GM21447 (cell line): ENCODE results near the gene C17orf75.
A peak's percentile ranks its signal among the peaks of the same experiment; 100 is the strongest.
"Not testable (repeated sequence)": the region's sequence is repeated elsewhere in the genome, so short reads cannot be mapped to it uniquely, and the experiment has no call there.

Experiments used
- ATAC-seq: cut with Tn5 transposase; IDR thresholded peaks from one replicate; pipeline ENCODE4 v1.9.1; 2021; ENCODE audit not compliant: unreplicated experiment

The C17orf75 gene, protein sequence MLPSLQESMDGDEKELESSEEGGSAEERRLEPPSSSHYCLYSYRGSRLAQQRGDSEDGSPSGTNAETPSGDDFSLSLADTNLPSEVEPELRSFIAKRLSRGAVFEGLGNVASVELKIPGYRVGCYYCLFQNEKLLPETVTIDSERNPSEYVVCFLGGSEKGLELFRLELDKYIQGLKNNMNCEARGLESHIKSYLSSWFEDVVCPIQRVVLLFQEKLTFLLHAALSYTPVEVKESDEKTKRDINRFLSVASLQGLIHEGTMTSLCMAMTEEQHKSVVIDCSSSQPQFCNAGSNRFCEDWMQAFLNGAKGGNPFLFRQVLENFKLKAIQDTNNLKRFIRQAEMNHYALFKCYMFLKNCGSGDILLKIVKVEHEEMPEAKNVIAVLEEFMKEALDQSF

DNA sequence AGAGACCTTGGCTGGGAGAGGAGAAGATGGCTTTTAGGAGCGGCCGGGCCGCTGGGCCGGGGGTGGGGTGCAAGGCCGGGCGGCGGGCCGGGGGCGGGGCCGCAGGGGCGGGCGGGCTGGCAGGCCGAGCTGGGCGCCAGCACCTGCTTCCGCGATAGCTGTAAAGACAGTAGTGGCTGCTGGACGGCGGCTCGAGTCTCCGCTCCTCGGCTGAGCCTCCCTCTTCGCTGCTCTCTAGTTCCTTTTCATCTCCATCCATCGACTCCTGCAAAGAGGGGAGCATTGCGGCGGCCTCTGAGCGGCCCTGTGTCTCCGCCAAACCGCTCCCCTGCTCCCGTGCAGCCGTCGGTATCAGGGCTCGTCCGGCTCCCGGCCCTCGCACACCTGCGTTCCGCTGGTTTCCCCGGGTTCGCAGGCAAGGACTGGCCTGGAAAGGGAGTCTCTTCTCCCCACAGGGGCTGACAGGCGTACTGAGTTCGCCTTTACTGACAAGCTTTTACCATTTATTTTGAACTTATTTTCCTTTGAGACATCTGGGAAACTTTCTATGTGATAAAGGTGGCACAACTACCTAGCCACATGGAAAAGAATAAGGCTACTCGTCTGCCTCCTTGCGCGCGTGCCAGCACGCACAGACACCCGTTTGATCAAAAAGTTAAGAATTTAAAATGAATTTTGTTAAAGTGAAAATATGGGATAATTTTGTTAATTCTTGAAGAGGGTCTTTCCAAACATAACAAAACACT is at the start of gene C17orf75:
C17orf75 (minus strand) TSS at position 317 of the 746 bp plus-strand sequence; CDS start at position 283, 34 bp downstream.
- ATAC-seq: peak; percentile 82

DNA sequence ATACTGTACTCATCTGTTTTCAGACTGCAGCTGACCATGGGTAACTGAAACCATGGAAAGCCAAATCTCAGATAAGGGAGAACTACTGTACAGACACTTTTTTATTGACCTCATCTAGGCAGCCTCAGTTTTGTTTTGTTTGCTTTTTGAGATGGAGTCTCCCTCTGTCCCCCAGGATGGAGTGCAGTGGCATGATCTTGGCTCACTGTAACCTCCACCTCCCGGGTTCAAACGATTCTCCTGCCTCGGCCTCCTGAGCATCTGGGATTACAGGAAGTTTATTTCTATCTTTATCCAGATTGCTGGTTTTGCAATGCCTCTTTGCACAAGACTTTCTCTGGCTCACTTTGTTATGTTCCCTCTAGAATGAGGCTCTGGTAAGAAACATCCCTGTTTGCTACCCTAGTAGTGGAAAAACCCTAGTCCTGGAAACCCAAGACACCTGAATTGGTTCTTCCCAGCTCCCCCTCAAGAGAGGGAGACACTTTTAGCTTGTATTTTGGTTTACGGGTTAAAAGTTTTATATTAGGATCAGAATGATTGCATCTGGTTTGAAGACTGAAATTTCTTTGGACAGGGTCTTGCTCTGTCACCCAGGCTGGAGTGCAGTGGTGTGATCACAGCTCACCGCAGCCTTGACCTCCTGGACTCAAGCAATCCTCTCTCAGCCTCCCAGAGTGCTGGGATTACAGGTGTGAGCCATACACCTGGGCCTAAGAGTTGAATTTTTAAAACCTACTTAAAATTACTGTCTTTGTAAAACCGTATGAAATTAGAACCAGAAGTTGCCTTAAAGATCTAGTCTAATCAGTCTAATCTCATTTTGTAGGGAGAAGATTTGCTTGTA is 46.9 kb upstream of the C17orf75 start:
- no peak for ATAC-seq

DNA sequence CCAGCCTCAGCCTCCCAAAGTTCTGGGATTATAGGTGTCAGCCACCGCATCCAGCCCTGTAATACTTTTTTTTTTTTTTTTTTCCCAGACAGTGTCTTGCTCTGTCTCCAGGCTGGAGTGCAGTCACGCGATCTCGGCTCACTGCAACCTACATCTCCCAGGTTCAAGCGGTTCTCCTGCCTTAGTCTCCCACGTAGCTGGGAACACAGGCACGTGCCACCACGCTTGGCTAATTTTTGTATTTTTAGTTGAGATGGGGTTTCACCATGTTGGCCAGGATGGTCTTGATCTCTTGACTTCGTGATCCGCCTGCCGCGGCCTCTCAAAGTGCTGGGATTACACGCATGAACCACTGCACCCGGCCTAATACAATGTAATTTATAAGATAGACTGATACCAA is 46.2 kb upstream of the C17orf75 start:
- ATAC-seq: not testable (repeated sequence)

DNA sequence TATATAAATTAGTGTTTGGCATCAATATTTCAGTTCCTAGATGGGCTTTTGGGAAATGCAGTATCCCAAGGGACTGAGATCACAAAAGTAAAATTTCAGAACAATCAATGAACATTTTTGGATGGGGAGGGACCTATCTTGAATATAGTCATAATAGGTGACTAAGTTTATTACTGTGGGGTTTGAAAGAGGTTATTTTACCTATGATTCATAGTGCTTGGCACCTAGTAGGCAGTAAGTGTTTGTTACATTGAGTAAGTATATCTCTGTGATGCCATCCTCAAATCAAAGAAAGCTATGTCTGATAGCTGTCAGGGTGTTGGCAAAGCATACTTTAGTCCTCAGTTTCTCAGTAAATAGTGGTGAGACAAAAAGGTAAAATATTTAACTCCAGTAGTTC is 44.9 kb upstream of the C17orf75 start:
- no peak for ATAC-seq

DNA sequence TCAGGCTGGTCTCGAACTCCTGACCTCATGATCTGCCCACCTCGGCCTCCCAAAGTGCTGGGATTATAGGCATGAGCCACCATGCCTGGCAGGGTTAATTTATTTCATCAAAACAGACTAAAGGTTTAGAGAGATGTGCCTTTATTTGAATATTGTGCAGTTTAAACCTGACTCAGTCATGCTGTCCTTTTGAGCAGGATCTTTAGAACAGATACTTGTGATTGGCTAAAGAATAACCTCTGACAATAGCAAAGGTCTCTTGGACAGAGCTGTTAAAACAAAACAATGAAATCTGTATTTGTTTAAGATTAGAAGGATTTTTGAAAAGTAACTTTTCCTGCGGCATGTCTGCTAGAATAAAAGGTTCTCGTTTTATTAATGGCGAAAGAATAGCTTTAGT is 44.0 kb upstream of the C17orf75 start:
- no peak for ATAC-seq

DNA sequence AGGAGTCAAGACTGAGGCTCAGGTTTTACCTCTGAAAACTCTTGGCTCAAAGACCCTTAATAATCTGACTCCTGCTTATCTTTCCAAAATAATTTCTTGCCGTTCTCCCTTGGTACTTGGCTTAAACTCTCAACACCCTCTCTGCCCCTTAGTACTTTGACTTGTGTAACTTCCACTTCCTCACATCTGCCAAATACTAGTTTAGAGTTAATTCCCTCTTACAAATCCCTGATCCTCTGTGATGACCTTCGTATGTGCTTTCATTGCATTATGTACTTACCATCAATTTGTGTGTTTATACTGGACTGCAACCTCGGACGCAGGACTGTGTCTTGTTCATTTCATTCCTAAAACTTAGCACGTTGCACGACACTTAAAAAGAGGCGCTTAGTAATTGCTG is 43.1 kb upstream of the C17orf75 start:
- no peak for ATAC-seq

DNA sequence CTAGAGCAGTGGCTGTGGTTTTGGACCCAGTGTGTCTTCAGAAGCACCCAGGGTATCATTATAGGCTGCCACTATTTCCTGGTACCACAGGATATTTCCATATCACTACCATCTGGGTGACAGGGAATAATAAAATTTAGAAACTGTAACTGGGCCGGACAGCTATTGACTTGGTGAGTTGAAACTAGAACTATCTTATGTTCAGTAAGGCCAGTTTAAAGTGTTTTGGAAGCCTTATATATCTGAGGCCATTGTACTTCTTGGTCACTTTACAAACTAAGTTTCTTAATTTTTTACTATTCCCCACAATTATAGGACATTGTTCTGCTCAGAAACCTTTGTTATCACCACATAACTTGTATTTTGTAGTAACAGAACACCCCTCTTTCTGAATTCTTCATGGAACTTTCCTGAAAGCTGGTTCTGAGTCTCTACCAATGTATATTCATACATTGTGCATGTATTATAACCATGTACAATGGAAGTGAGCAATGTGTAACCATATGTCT is 42.0 kb upstream of the C17orf75 start:
- no peak for ATAC-seq

DNA sequence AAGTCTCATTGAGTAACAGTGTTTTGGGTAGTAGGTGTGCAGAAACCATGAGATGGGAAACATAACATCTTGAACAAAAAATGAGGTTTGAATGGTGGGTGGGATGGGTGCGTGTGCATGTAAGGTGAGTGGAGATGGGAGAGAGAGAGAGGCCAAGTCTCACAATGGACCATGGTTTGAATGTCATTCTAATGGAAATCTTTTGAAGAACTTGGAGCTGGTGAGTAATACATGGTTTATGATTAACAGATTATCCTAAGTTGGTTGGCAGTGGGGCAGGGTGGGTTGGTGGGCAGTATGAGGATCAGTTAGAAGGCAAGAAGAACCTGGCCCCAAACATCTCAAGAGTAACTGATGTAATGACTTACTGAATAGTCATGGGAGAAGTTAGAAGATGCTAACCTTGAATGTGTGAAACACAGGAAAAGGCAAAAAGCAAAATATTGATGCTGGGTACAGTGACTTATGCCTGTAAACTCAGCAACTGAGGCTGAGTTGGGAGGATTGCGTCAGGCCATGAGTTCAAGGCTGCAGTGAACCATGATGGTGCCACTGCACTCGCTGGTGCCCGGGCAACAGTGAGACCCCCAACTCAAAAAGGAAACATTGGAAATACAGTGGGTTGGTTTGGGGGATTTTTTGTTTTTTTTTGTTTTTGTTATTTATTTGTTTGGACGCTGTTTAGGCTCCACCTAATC is 40.7 kb upstream of the C17orf75 start:
- ATAC-seq: no peak

DNA sequence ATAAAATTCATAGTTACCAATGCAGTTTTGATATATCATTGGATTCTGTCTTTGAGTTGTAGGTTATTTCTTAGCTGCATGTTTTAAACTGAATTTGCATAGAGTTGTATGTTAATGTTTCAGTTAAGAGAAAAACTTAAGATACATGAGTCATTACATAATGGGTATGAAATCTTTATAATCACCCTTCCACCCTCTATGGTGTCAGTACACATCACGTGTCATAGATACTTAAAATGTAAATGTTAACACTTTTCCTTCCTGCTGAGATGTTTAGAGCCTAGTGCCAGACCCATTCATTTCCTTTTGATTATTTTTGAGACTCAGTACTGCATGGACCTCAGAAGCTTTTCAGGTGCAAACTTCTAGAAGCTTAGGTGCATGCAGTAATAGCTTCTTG is 28.5 kb upstream of the C17orf75 start:
- no peak for ATAC-seq

DNA sequence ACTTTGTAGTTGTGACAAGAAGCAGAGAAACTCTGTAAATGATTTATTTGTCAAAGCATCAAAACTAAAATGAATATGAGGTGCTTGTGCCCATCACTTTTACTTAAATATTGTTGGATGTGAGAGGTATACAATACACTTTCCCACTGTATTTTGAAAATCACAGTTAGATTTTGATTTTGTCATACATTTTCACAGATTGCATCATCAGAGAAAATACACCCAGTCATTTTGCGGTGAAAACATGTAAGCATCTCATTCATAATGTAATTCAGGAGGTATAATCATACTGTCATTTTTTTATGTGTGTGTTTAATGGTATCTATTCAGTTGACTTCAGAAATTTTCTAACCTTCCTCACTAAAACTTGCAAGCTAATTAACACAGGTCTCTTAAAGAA is 19.3 kb upstream of the C17orf75 start:
- no peak for ATAC-seq

DNA sequence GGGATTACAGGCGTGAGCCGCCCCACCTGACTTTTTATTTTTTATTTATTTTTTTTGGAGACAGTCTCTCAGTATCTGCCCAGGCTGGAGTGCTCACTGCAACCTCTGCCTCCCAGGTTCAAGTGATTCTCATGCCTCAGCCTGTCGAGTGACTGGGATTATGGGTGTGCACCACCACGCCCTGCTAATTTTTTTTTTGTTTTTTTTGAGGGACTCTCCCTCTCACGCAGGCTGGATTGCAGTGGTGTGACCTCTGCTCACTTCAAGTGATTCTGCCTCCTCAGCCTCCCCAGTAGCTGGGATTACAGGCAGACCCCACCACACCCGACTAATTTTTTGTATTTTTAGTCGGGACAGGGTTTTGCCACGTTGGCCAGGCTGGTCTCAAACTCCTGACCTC is 15.6 kb upstream of the C17orf75 start:
- ATAC-seq: no peak

DNA sequence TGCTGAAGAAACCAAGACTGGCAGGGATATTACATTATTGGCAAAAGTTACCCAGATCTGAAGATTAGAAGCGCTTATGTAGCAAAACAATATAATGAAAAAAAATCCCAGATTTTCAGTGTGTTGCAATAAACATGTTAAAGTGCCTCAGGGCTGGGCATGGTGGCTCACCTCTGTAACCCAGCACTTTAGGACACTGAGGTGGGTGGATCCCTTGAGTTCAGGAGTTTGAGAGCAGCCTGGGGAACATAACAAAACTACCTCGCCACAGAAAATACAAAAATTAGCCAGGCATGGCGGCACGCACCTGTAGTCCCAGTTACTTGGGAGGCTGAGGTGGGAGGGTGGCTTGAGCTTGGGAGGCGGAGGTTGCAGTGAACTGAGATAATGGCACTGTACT is 14.8 kb upstream of the C17orf75 start:
- no peak for ATAC-seq

DNA sequence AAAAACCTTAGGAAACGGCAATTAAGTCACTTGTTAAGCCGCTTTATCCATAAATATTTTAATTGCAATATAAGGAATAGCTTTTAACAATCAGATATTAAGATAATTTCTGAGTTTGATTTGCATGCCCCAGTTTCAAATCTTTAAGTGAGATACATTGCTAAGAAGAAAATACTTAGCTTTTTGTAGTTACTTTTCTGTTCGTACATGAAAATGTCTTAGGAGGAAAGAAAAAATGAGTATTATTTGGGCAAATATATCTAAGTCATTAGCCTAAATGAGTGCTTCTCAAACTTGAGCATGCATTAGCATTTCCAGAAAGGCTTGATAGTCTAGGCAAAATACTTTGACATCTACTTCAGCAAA is 14.4 kb upstream of the C17orf75 start:
- ATAC-seq: no peak

DNA sequence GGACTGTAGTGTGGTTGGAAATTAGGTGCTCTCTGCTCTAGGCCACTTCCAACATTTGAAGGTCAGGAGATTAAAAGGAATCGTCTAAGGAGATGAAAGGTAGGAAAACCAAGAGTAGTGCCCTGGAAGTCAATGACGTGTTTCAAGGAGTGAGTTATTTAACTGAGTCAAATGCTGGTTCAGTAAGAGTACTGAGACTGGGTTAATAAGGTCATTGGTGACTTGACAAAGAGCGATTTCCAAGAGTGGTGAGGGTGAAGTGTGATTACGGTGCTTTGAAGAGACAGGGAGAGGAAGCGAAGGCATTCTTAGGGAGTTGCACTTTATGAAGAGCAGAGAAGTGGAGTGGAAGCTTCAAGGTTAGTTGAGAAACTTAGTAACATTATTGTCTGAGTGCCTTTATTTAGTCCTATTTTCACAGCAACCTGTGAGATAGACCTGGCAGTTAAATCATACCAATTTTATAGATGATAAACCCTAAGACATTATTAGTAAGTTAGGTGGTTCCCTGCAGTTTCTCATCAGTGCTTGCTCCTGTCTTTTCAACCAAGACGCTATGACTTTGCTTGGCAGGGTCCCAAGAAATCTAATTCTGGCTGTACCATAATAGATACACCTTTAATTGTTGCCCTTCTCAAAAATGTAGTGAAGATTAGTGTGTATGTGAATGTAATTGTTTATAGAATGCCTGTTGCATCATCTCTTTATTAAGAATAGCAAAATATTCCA is 13.8 kb upstream of the C17orf75 start:
- ATAC-seq: no peak

DNA sequence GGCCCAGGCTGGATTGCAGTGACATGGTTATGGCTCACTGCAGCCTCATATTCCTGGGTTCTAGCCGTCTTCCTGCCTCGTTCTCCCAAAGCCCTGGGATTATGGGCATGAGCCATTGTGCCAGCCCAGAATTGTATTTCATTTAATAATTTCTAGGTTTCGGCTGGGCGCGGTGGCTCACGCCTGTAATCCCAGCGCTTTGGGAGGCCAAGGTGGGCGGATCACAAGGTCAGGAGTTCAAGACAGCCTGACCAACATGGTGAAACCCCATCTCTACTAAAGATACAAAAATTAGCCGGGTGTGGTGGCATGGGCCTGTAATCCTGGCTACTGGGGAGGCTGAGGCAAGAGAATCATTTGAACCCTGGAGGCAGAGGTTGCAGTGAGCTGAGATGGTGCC is 10.8 kb upstream of the C17orf75 start:
- not testable (repeated sequence) for ATAC-seq

DNA sequence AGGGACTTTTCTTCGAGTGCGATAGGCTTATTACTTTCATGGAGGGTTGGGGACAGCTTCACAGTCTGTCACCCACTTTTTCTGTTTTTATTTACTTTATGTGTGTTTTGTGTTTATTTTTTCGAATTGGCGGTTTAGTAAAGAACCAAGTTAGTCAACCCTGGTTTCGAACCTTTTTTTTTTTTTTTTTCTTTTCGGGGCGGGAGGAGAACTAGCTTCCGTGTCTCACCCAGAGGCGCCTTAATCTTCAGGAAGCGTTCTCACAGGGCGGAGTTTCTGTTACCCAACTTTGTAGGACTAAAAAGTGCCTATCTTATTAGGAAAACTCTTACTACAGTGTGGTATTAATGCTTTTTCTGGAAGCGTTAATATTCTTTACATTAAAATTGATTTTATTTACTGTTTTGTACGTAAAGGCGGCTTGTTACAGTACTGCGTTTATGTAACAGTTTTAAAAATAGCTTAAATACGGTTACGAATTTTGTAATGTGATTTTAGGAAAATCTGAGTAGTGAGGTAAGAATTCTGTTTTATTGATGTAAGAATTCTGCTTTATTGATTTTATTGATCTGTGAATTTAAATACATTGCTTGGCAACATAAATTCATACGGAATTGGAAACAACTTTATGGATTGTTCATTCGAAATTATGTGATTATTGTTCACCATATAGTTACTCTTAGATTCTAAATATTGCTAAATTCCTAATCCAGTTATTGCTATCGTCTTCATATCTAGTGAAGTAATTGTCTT is 8.9 kb upstream of the C17orf75 start:
- ATAC-seq: peak; percentile 29

DNA sequence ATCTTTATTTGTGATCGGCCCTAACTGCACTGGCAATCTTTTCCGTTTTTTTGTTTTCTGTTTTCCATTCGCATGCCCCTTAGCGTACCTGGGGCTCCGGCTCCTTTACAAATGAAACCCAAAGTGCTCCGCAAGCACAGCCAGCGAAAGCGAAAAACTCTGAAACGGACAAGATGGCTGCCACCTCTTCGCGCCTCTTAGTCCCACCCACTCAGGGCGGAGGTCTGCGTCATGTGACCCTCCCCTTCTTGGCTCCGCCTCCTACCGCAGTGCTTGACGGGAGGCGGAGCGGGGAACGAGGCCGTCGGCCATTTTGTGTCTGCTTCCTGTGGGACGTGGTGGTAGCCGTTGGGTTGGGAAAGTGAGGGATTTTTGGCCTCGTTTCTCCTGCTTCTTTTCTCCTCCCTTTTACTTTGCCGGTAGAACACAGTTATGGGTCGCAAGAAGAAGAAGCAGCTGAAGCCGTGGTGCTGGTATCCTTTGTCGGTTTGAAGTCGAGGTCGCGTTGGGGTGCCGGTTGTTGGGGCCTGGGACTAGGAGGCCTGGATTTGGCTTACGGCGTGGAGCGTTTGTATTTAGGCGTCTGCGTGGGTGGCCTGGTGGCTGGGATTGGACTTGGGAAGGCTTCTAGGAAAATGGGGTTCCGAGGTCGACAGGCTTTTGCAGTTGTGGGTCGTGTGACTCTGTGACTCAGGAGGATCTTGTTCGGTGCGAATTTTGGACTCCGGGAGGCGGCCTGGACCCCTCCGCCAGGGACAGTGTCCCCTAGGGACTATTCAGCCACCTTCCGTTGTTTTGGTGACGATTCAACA is 8.1 kb upstream of the C17orf75 start, which contains the start of gene ZNF207:
ZNF207 (plus strand) TSS at position 304 of the 812 bp plus-strand sequence; CDS start at position 433, 129 bp downstream.
- ATAC-seq: peak; percentile 81

DNA sequence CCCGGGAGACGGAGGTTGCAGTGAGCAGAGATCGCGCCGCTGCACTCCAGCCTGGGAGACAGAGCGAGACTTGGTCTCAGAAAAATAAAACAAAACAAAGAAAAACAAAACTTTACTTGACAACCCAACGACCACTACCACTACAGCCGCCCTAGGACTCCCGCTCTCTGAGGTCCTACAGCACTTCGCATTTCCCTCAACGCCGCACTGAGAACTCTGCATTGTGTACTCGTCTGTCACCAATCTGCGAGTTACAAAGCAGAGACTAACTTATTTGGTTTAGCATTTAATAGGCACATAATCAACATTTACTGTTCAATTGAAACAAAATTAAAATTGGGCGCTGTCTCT is 7.5 kb upstream of the C17orf75 start:
- ATAC-seq: no peak

DNA sequence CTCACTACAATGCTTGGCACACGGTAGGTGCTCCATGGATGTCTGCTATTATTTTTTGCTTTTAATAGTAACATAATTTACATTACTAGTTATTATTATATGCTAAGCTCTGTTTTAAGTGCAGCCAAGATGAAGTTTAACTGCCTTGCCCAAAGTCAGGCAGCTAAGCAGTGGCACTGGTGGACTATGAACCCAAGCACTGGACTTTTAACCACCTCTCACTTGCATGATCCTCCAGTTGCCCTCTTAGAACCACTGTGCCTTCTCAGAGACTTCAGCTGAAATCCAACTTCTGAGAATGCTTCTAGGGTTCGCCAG is 6.5 kb upstream of the C17orf75 start:
- ATAC-seq: no peak
